Ishikawa (cell line): ENCODE measurements around the gene HOXC13.

Experiments
- CEBPB ChIP-seq: IDR thresholded peaks from 2 replicates; pipeline ENCODE4 v1.6.1; 2012
- CREB1 ChIP-seq: IDR thresholded peaks from 2 replicates; pipeline ENCODE4 v1.6.1; 2012; ENCODE audit warnings: low read depth
- EGR1 ChIP-seq: IDR thresholded peaks from 2 replicates; pipeline ENCODE4 v1.6.1; 2012
- EP300 ChIP-seq: IDR thresholded peaks from 2 replicates; pipeline ENCODE4 v1.6.1; 2012; ENCODE audit warnings: borderline replicate concordance
- FOXM1 ChIP-seq: IDR thresholded peaks from 2 replicates; pipeline ENCODE4 v1.6.1; 2012; ENCODE audit warnings: low read depth, borderline replicate concordance
- NFIC ChIP-seq: IDR thresholded peaks from 2 replicates; pipeline ENCODE4 v1.6.1; 2012
- RAD21 ChIP-seq: IDR thresholded peaks from 2 replicates; pipeline ENCODE4 v1.6.1; 2012; ENCODE audit warnings: low read depth
- TAF1 ChIP-seq: IDR thresholded peaks from 2 replicates; pipeline ENCODE4 v1.6.1; 2012; ENCODE audit warnings: low read depth, mild to moderate bottlenecking
- TCF12 ChIP-seq: IDR thresholded peaks from 2 replicates; pipeline ENCODE4 v1.6.1; 2012; ENCODE audit warnings: low read depth
- TEAD4 ChIP-seq: IDR thresholded peaks from 2 replicates; pipeline ENCODE4 v1.6.1; 2012
- YY1 ChIP-seq: IDR thresholded peaks from 2 replicates; pipeline ENCODE4 v1.6.1; 2012; ENCODE audit warnings: low read depth
- ZBTB7A ChIP-seq: IDR thresholded peaks from 2 replicates; pipeline ENCODE4 v1.6.1; 2012; ENCODE audit warnings: low read depth
- TF ChIP-seq, protein P1 (sequence below): IDR thresholded peaks from 2 replicates; pipeline ENCODE4 v1.6.1; 2012
- TF ChIP-seq, protein P2 (sequence below): IDR thresholded peaks from 2 replicates; pipeline ENCODE4 v1.6.1; 2012; ENCODE audit warnings: low read depth, mild to moderate bottlenecking
- TF ChIP-seq, protein P3 (sequence below): IDR thresholded peaks from 2 replicates; pipeline ENCODE4 v1.6.1; 2012

HOXC13 gene

DNA sequence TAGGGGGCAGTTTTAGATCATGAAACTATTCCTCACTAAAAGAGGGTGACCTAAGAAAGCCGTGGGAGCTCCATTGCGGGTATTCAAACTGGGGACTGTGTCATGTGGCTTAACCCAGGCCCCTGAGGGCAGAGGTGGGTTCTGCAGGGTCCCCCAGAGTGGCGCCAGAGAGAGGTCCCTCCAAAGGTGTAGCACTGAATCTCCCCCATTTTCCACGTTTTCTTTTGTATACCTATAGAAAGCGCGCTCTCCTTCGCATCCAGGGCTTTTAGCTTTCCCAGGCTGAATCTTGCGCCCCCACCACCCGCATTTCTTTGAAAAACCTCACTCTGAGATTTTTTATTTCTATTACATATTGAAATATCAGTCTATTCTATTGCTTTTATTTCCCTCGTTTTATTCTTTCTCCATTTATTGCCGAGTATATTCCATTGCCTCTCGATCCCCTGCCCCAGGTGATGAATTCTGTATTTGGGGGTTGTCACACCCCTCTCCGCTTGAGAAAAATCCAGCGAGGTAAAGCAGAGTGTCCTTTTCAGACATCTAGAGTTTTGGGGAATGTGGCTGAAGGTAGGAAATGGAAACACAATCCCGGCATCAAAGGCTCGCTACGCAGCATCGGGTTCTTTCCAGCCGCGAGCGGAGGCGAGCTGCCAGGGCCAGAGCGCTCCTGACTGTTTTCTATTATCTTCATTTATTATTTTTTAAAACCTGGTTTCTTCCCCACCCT lies 870 bp upstream of the HOXC13 start:
- TF ChIP-seq CREB1 (no peak), CEBPB (no peak), EP300 (no peak), TEAD4 (no peak), ZBTB7A (no peak), TAF1 (no peak), EGR1 (no peak)

DNA sequence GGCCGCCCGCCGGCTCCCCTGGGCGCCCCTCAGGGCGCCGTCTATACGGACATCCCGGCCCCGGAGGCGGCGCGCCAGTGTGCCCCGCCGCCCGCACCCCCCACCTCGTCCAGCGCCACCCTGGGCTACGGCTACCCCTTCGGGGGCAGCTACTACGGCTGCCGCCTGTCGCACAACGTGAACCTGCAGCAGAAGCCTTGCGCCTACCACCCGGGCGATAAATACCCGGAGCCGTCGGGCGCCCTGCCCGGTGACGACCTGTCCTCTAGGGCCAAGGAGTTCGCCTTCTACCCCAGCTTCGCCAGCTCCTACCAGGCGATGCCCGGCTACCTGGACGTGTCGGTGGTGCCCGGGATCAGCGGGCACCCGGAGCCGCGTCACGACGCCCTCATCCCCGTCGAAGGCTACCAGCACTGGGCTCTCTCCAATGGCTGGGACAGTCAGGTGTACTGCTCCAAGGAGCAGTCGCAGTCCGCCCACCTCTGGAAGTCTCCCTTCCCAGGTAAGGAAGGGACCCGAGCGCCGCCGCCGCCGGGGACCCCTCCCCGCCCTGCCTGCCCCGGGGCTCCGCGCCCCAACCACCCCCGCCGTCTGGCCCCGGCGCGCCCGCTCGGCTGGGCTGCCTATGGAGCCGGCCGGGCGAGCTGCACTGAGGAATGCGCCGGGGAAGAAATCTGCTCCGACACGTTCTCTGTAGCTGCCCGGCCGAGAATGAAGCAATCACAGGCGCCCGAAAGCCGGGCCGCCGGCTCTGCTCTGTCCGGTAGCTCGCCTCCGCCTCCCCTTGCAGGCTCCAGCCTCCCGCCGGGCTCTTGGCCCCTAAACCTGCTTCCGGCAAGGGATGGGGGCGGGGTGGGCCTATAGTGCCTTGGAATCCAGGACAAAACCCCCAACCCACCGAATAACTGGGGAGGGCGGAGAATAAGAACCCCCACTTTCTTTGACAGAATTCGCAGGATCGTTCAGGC lies 794 bp downstream of the HOXC13 start:
- TF ChIP-seq, protein P1, sequence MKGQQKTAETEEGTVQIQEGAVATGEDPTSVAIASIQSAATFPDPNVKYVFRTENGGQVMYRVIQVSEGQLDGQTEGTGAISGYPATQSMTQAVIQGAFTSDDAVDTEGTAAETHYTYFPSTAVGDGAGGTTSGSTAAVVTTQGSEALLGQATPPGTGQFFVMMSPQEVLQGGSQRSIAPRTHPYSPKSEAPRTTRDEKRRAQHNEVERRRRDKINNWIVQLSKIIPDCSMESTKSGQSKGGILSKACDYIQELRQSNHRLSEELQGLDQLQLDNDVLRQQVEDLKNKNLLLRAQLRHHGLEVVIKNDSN, result no peak
- TF ChIP-seq RAD21, result no peak
- TF ChIP-seq, protein P2, sequence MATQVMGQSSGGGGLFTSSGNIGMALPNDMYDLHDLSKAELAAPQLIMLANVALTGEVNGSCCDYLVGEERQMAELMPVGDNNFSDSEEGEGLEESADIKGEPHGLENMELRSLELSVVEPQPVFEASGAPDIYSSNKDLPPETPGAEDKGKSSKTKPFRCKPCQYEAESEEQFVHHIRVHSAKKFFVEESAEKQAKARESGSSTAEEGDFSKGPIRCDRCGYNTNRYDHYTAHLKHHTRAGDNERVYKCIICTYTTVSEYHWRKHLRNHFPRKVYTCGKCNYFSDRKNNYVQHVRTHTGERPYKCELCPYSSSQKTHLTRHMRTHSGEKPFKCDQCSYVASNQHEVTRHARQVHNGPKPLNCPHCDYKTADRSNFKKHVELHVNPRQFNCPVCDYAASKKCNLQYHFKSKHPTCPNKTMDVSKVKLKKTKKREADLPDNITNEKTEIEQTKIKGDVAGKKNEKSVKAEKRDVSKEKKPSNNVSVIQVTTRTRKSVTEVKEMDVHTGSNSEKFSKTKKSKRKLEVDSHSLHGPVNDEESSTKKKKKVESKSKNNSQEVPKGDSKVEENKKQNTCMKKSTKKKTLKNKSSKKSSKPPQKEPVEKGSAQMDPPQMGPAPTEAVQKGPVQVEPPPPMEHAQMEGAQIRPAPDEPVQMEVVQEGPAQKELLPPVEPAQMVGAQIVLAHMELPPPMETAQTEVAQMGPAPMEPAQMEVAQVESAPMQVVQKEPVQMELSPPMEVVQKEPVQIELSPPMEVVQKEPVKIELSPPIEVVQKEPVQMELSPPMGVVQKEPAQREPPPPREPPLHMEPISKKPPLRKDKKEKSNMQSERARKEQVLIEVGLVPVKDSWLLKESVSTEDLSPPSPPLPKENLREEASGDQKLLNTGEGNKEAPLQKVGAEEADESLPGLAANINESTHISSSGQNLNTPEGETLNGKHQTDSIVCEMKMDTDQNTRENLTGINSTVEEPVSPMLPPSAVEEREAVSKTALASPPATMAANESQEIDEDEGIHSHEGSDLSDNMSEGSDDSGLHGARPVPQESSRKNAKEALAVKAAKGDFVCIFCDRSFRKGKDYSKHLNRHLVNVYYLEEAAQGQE, result no peak

DNA sequence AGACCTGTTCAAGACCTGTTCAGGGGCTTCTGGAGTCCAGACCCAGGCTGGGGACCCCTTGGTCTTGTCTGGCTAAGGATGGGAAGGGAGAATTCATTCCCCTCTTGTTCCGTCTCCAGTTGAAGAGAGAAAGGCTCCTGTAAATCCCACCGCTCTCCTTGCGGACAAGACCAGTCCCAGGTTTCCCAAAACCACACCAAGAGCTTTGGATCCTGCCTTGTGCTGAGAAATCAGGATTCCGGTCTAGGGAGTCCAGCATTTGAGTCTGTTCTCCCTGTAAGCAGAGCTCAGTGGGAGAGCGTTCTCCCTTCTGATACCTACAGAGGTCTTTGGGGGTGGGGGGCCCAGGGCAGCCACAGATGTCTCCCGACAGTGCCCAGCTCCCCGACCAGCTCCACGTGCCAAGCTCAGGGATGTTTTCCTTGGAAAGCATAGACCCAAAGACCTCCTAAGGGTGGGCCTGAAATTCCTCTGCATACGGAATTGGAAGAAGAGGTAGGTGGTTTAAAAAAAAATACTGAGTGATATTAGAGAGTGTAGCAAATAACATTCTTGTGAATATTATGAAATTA lies 1.9 kb downstream of the HOXC13 start:
- TF ChIP-seq YY1 (no peak), CREB1 (no peak), NFIC (no peak)
- TF ChIP-seq, protein P1, result no peak
- TF ChIP-seq, protein P2, result no peak

DNA sequence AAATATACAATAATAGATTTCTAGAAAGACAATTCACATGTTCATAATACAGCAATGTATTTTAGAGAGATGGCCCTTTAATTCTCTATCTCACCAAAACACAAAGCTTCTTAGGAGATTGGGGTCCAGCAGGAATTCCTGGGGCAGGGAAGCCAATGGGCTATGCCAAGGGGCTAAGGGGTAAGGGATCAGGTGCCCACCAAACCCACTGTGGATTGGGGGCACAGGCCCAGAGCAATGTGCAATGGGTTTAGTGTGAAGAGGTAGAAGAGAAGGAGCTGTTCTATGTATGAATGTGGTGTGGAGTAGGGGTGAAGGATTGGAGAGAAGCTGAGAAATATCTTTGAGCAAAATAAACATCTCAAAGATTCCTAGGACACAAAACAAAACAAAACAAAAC lies 2.6 kb downstream of the HOXC13 start:
- no peak for TF ChIP-seq ZBTB7A
- TF ChIP-seq YY1, result no peak
- TF ChIP-seq CEBPB, result no peak
- TF ChIP-seq FOXM1, result no peak
- no peak for TF ChIP-seq TCF12

DNA sequence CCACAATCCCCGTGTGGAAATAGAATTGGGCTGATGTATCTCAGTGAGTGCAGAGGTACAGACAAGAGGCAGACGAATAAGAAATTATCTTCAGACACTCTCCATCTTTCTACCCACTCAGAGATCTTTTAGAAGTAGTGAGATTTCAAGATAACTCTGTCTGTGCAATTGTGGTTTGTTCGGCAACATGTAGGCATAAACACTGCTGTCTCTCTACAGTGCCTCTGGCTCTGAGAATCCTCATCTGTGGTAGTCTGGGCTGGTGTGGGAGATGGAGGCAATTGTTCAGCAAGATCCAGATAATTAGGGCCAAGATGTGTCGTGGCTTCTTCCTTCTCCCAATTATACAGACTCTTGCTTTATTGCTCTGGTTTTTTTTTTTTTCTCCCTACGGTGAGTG lies 3.1 kb downstream of the HOXC13 start:
- no peak for TF ChIP-seq TAF1
- TF ChIP-seq, protein P3, sequence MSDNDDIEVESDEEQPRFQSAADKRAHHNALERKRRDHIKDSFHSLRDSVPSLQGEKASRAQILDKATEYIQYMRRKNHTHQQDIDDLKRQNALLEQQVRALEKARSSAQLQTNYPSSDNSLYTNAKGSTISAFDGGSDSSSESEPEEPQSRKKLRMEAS, result no peak
- TF ChIP-seq ZBTB7A, result no peak
- TF ChIP-seq EGR1, result no peak
- TF ChIP-seq TEAD4, result no peak

DNA sequence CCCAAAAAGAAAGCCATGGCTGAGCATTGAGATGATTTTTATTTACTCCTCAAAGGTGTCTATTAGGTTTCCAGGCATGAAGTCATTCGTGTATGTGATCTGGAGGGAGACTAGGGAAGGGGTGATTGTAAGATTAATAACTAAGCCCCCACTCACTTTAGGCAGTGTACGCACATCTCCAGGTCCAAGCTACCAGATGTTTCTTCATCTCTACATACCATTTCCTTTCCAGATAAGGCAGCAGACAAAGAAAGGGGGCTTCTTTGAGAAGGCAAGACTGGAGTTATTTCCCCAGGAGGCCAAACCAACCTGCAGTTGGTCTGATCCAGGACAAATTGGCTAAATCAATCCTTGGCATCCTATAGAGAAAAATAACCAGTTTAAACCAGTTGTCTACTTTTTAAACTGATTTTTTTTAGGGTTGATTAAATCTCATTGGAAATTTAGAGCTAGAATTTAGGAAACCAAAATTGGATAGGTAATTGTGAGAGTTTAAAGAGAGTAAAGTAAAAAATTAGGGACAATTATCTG lies 3.9 kb downstream of the HOXC13 start:
- TF ChIP-seq EGR1 (no peak), NFIC (no peak), TEAD4 (no peak), CEBPB (no peak), YY1 (no peak), TAF1 (no peak), TCF12 (no peak), RAD21 (no peak), EP300 (no peak), FOXM1 (no peak), CREB1 (no peak), ZBTB7A (no peak)
- TF ChIP-seq, protein P1, result no peak
- TF ChIP-seq, protein P2, result no peak
- TF ChIP-seq, protein P3, result no peak
